Kidney glomerular epithelial cell (primary cell): ENCODE data around the gene DNAJC15.

ENCODE experiments used
- DNase-seq: peaks from one replicate; lab custom pipeline; 2025; lab: John Stamatoyannopoulos, UW

DNAJC15 gene

GRCh38 chr13:43157796-43158195 is 134.4 kb downstream of the DNAJC15 start:
- no peak for DNase-seq

GRCh38 chr13:43158516-43158915 is 135.1 kb downstream of the DNAJC15 start:
- no peak for DNase-seq

GRCh38 chr13:43159026-43159461 is 135.7 kb downstream of the DNAJC15 start:
- peak; percentile 8 for DNase-seq
